K562 (cell line): ENCODE data around the gene DHX32. TPM values are rescaled to one million over a fixed set of nuclear protein-coding genes. Genes with fewer than 3 reads are reported as not detected.

ENCODE experiments used
- ATAC-seq: fragments of 200-7000 bp; cut with Tn5 transposase; 3 replicates; pipeline ENCODE4 v1.9.1; 2020; ENCODE audit warnings: moderate library complexity
- BruUV-seq: library from RNA; stranded (reverse); fragments of 400-500 nt; replicated peaks from 2 replicates; lab custom pipeline; 2021; lab: Mats Ljungman, UMichigan
- CTCF ChIA-PET: fragments of 300-600 bp; formaldehyde crosslinking; extraction: SDS; loops from one replicate; lab custom pipeline; 2021; ENCODE audit warnings: low intra/inter-chr PET ratio; lab: Yijun Ruan, JAX
- POLR2A ChIA-PET: fragments of 300-600, 350-650 bp; sonication (Branson Sonifier 250); formaldehyde crosslinking; extraction: SDS; loops from one replicate; lab custom pipeline; 2021; ENCODE audit warnings: antibody characterized with exemption, inconsistent platforms; lab: Yijun Ruan, JAX
- DNase-seq, 4 experiments: peaks; one replicate each; pipeline versions ENCODE4 v3.0.0 to v3.0.0-alpha.2; 2011 to 2018; ENCODE audit warnings: low spot score in 3 of 4, mixed read lengths in 3 of 4; ENCODE audit errors: extremely low read depth in 1 of 4
- FAIRE-seq: peaks from 2 replicates; lab custom pipeline; 2011; peaks lifted over from hg19 to GRCh38; lab: Jason Lieb, UNC
- H2AFZ ChIP-seq: 2 replicates; pipeline ENCODE4 v1.6.0; 2011; ENCODE audit warnings: low read depth, low read length, control low read depth, inconsistent platforms
- H3K27ac ChIP-seq: fragments of 200-600 bp; 3 replicates; pipeline ENCODE4 v1.8.0; 2011; ENCODE audit warnings: low read depth, mild to moderate bottlenecking, control low read depth, inconsistent platforms, low read length, moderate library complexity, mixed read lengths; ENCODE audit errors: extremely low read depth
- H3K27me3 ChIP-seq, 2 experiments: fragments of 300-600 bp in 1 of 2; 2 replicates in 1 of 2; 3 replicates in 1 of 2; pipeline versions ENCODE4 v1.6.0 to v1.8.0; 2011; ENCODE audit warnings: inconsistent platforms in 2 of 2, low read length in 2 of 2, mild to moderate bottlenecking in 1 of 2, mixed read lengths in 1 of 2, moderate library complexity in 1 of 2; ENCODE audit not compliant: control insufficient read depth in 2 of 2, insufficient read depth in 2 of 2
- H3K36me3 ChIP-seq: fragments of 300-600 bp; 3 replicates; pipeline ENCODE4 v1.8.0; 2011; ENCODE audit warnings: mild to moderate bottlenecking, low read length, inconsistent platforms; ENCODE audit not compliant: control insufficient read depth, insufficient read depth
- H3K4me1 ChIP-seq, 2 experiments: fragments of 200-600 bp in 1 of 2; replicated peaks in 1 of 2; 2 replicates in 1 of 2; 3 replicates in 1 of 2; pipeline versions ENCODE4 v1.5.1 to v1.8.0; 2011; ENCODE audit warnings: inconsistent platforms in 2 of 2, low read length in 2 of 2, mild to moderate bottlenecking in 1 of 2, mixed read lengths in 1 of 2, moderate library complexity in 1 of 2; ENCODE audit not compliant: control insufficient read depth in 2 of 2, insufficient read depth in 2 of 2
- H3K4me2 ChIP-seq: 2 replicates; pipeline ENCODE4 v1.6.1; 2011; ENCODE audit warnings: low read length, control low read depth, inconsistent platforms, mixed read lengths; ENCODE audit not compliant: insufficient read depth
- H3K4me3 ChIP-seq: fragments of 200-600 bp; sonication (generic), shearing (Covaris generic); 2 replicates; pipeline ENCODE4 v1.5.1; 2016; ENCODE audit warnings: control low read depth, inconsistent platforms
- H3K79me2 ChIP-seq: fragments of 200-600 bp; 3 replicates; pipeline ENCODE4 v1.8.0; 2011; ENCODE audit warnings: low read length, inconsistent platforms; ENCODE audit not compliant: control insufficient read depth, insufficient read depth
- H3K9ac ChIP-seq, 2 experiments: 2 replicates each; pipeline versions ENCODE4 v1.6.0 to v1.6.1; 2011; ENCODE audit warnings: low read depth in 2 of 2, low read length in 2 of 2, control low read depth in 1 of 2, inconsistent platforms in 1 of 2, mild to moderate bottlenecking in 1 of 2, mixed read lengths in 1 of 2; ENCODE audit not compliant: insufficient read depth in 1 of 2
- H3K9me1 ChIP-seq: one replicate; pipeline ENCODE4 v1.6.0; 2011; ENCODE audit warnings: inconsistent platforms, mild to moderate bottlenecking, low read length, moderate library complexity; ENCODE audit not compliant: control insufficient read depth, insufficient read depth
- H3K9me3 ChIP-seq: replicated peaks from 2 replicates; pipeline ENCODE4 v1.5.1; 2011; ENCODE audit warnings: low read depth, low read length, inconsistent platforms; ENCODE audit not compliant: control insufficient read depth, insufficient read depth
- H4K20me1 ChIP-seq: replicated peaks from 2 replicates; pipeline ENCODE4 v1.6.1; 2011; ENCODE audit warnings: low read length, inconsistent platforms, mixed read lengths; ENCODE audit not compliant: control insufficient read depth, insufficient read depth
- DACH1 ChIP-seq: fragments of 450-650 bp; IDR thresholded peaks from 2 replicates; pipeline ENCODE4 v1.6.1; 2018; ENCODE audit not compliant: partially characterized antibody
- HDAC8 ChIP-seq: fragments of 450-650 bp; IDR thresholded peaks from 2 replicates; pipeline ENCODE4 v1.6.1; 2016; ENCODE audit warnings: mild to moderate bottlenecking, missing genetic modification characterization, moderate library complexity, missing compliant biosample characterization
- HDGF ChIP-seq: fragments of 450-650 bp; IDR thresholded peaks from 2 replicates; pipeline ENCODE4 v1.6.1; 2016
- KDM1A ChIP-seq, 2 experiments: fragments of 450-650 bp; IDR thresholded peaks; 2 replicates each; pipeline ENCODE4 v1.6.1; 2016; ENCODE audit warnings: mild to moderate bottlenecking in 2 of 2
- MNT ChIP-seq, 2 experiments: fragments of 450-650 bp; conservative IDR thresholded peaks; 2 replicates each; pipeline ENCODE4 v1.6.1; 2017; ENCODE audit warnings: mild to moderate bottlenecking in 2 of 2, moderate library complexity in 2 of 2
- MTF1 ChIP-seq: fragments of 250-450 bp; sonication (Bioruptor Pico); IDR thresholded peaks from 2 replicates; pipeline ENCODE4 v1.9.0; 2021; ENCODE audit warnings: moderate library complexity, mild to moderate bottlenecking, inconsistent platforms, borderline replicate concordance
- NFE2 ChIP-seq: IDR thresholded peaks from 2 replicates; pipeline ENCODE4 v1.6.1; 2014; ENCODE audit warnings: antibody characterized with exemption, low read depth
- SIN3A ChIP-seq, 2 experiments: fragments of 150-350 bp in 1 of 2; IDR thresholded peaks; 2 replicates each; pipeline ENCODE4 v1.6.1; 2011 to 2016; ENCODE audit warnings: borderline replicate concordance in 2 of 2, low read depth in 2 of 2, low read length in 2 of 2, mild to moderate bottlenecking in 2 of 2, moderate library complexity in 2 of 2; ENCODE audit not compliant: control insufficient read depth in 1 of 2
- ZNF316 ChIP-seq: fragments of 450-650 bp; IDR thresholded peaks from 2 replicates; pipeline ENCODE4 v1.6.1; 2016
- ZNF780A ChIP-seq: fragments of 250-450 bp; sonication (Bioruptor Pico); IDR thresholded peaks from 2 replicates; pipeline ENCODE4 v1.5.0; 2021; ENCODE audit warnings: mild to moderate bottlenecking
- WGBS: fragments of 100-300 bp; shearing (Covaris generic); methylation state at CpG from one replicate; pipeline ENCODE4 v1.1.6; 2016; ENCODE audit warnings: low coverage, mixed read lengths; ENCODE audit not compliant: insufficient coverage; ENCODE audit errors: missing lambda C conversion rate; 5-methylcytosine and 5-hydroxymethylcytosine counted together
- in situ Hi-C: fragments of 300-500 bp; cut with MboI; formaldehyde crosslinking; loops from 4 replicates; pipeline ENCODE4 v1.15.0; 2018; ENCODE audit warnings: inconsistent platforms, mixed read lengths
- intact Hi-C: fragments of 100-400 bp; cut with micrococcal nuclease; formaldehyde crosslinking; loops from 2 replicates; pipeline ENCODE4 v1.14.2; 2022
- polyA plus RNA-seq, 8 experiments: library from polyadenylated mRNA; depleted of rRNA in 4 of 8; stranded (reverse) in 5 of 8; unstranded in 3 of 8; fragments of >200 nt; fragmentation: Nextera tagmentation in 2 of 8; fragmentation: Illumina TruSeq in 1 of 8; extraction: Ambion mirVana in 2 of 8; extraction: Trizol in 1 of 8; gene quantifications; 2 replicates each; pipeline versions ENCODE4 v1.2.1 to v1.2.3, GENCODE V29; 2011 to 2014; ENCODE audit warnings: inconsistent platforms in 1 of 8, missing spikeins in 1 of 8
- total RNA-seq, 7 experiments: library from RNA; depleted of rRNA in 6 of 7; stranded (reverse); fragments of >200 nt in 6 of 7; fragmentation: Illumina TruSeq in 2 of 7; extraction: Trizol in 2 of 7; gene quantifications; 2 replicates each; pipeline versions ENCODE4 v1.2.1 to v1.2.3, GENCODE V29; 2011 to 2021; ENCODE audit warnings: low replicate concordance in 1 of 7
- TF ChIP-seq, protein P1 (sequence below): IDR thresholded peaks from 2 replicates; pipeline ENCODE4 v1.6.1; 2016; ENCODE audit warnings: missing genetic modification characterization, missing compliant biosample characterization

DHX32 gene
- total and polyA plus RNA-seq, 9 of the 15 experiments (the other 6 are each of a cell fraction or from before 2014, with no cell fraction given): 5.8 to 23.5 (median 17.5) TPM

DNA sequence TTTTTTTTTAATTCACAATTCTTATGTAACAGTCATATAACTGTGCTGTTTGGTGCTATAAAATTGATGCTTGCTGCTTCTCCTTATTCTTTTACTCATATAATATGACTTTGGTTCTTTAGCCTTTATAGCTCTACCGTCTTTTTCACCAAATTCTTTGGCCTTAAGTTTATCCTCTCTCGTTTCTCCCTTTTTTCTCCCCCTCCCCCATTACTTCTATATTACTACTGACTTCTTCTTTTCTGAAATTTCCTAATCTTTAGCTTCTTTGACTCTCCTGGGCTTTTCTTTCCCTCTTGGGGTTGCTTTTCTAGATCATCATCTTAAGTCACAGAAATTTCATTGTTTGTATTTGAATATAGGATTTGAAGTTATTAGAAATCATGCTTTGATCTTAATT lies 54.0 kb downstream of the DHX32 start:
- intact Hi-C loops: no loop called here
- WGBS: 73% methylated on average over 2 of the region's 2 CpGs
- no peak for FAIRE-seq
- CTCF ChIA-PET: no interaction called here
- no peaks in the 10 kb centered on the region for H3K27me3 ChIP-seq
- TF ChIP-seq, protein P1, sequence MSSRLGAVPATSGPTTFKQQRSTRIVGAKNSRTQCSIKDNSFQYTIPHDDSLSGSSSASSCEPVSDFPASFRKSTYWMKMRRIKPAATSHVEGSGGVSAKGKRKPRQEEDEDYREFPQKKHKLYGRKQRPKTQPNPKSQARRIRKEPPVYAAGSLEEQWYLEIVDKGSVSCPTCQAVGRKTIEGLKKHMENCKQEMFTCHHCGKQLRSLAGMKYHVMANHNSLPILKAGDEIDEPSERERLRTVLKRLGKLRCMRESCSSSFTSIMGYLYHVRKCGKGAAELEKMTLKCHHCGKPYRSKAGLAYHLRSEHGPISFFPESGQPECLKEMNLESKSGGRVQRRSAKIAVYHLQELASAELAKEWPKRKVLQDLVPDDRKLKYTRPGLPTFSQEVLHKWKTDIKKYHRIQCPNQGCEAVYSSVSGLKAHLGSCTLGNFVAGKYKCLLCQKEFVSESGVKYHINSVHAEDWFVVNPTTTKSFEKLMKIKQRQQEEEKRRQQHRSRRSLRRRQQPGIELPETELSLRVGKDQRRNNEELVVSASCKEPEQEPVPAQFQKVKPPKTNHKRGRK (tag): peak; percentile 72; the same call in 1 of the 2 replicates
- TF ChIP-seq MTF1 (CRISPR knock-in tag): no peak
- ATAC-seq: no peak
- H3K27ac ChIP-seq: no peak overlapping the region
- no TSS peak for BruUV-seq
- H3K4me3 ChIP-seq: no peak overlapping the region
- peaks cover 91% of the 10 kb centered on the region for H3K79me2 ChIP-seq
- peaks cover 8 to 26% of the 10 kb centered on the region in 2 experiments; a peak in 4 of 5 replicates for H3K4me1 ChIP-seq
- peaks cover 11% of the 10 kb centered on the region; the same call in 1 of the 2 replicates for H4K20me1 ChIP-seq
- H3K9me3 ChIP-seq: no peaks in the 10 kb centered on the region
- H3K9me1 ChIP-seq: peaks cover 9% of the 10 kb centered on the region
- no peak overlapping the region for H3K9ac ChIP-seq
- no peak for DNase-seq
- H3K4me2 ChIP-seq: no peak overlapping the region
- in situ Hi-C loops: no loop called here
- no peak overlapping the region for H2AFZ ChIP-seq
- peaks cover 76% of the 10 kb centered on the region for H3K36me3 ChIP-seq
- POLR2A ChIA-PET: interaction anchor here (2.1 kb wide), 1 partner anchor 10 kb away, joined by 6 read pairs; no protein-coding TSS in a partner anchor

DNA sequence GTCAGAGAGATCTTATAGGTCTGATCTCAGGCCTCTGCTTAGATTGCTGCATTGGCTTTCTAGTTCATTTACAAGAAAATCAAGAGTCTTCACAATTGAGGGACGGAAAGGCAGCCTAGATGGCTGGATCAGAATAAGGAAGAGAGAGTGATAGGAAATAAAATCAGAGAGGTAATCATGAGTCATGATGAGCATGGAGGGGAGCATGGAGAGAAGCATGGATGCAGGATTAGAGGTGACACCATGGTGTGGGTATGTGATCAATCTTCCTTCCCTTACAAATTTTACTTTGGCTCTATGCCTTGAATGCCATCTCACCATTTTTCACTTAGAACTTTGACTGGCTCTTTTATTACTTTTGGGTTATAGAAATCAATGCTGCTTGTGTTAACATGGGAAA lies 56.4 kb downstream of the DHX32 start:
- 6% methylated on average over 1 of the region's 1 CpG for WGBS
- ATAC-seq (peak; percentile 50), FAIRE-seq (no peak), DNase-seq (peak in 1 of 4 experiments; percentile 32)
- Histone ChIP-seq H3K36me3 (peaks cover 57% of the 10 kb centered on the region), H3K4me2 (peak overlapping the region; percentile 72), H3K4me1 (peaks cover 11 to 43% of the 10 kb centered on the region in 2 experiments; a peak in 4 of 5 replicates), H4K20me1 (peaks cover 8% of the 10 kb centered on the region; the same call in 1 of the 2 replicates), H3K27me3 (no peaks in the 10 kb centered on the region), H3K27ac (peak overlapping the region; percentile 100; the same call in 2 of the 3 replicates), H3K4me3 (peak overlapping the region; percentile 84), H3K9ac (peak overlapping the region; percentile 38 to 95), H3K9me3 (no peaks in the 10 kb centered on the region), H3K9me1 (peaks cover 9% of the 10 kb centered on the region), H3K79me2 (peaks cover 97% of the 10 kb centered on the region), H2AFZ (no peak overlapping the region)
- no TSS peak for BruUV-seq
- POLR2A ChIA-PET: no interaction called here
- intact Hi-C loops (no loop called here), in situ Hi-C loops (no loop called here)
- CTCF ChIA-PET: no interaction called here
- TF ChIP-seq DACH1 (no peak), NFE2 (peak; percentile 58), ZNF316 (peak; percentile 11; the same call in 1 of the 2 replicates), KDM1A (IDR thresholded peaks at IDR 0.05) (peak; percentile 38 to 45; a peak in 1 of 4 replicates), HDGF (no peak), ZNF780A (CRISPR knock-in tag) (no peak), HDAC8 (tag) (no peak), SIN3A (IDR thresholded peaks at IDR 0.05; ENCODE audit: borderline replicate concordance in 2 of 2, control insufficient read depth in 1 of 2, low read depth in 2 of 2, low read length in 2 of 2) (0 out of 4 replicates have a peak, but pooled peaks of 1 of the 2 experiments have one; percentile 38), MNT (conservative IDR thresholded peaks at IDR 0.05) (peak in 1 of 2 experiments; percentile 47; a peak in 1 of 4 replicates)
